ENCODE results near the gene OSCP1. TPM values are rescaled to one million over a fixed set of nuclear protein-coding genes. Genes with fewer than 3 reads are reported as not detected.
A peak's percentile ranks its signal among the peaks of the same experiment; 100 is the strongest.

The OSCP1 gene
- total RNA-seq, 1 donor from 2014 or later, result 21.0 TPM

- DNase-seq (ENCODE audit: low spot score, unreplicated experiment), result no peak
- H3K36me3 Mint-ChIP-seq (ENCODE audit: insufficient read depth), result peaks cover 3% of the 10 kb centered on the region
- no peaks in the 10 kb centered on the region for H3K27me3 Mint-ChIP-seq
- H3K27ac Mint-ChIP-seq, result peak overlapping the region; percentile 98
- H3K4me3 Mint-ChIP-seq (ENCODE audit: low read depth), result peak overlapping the region; percentile 99
- TF ChIP-seq CTCF (IDR thresholded peaks at IDR 0.05; ENCODE audit: unreplicated experiment), result no peak
- H3K4me1 Mint-ChIP-seq (ENCODE audit: low read depth), result peaks cover 21% of the 10 kb centered on the region
- no peaks in the 10 kb centered on the region for H3K9me3 Mint-ChIP-seq (ENCODE audit: low read depth)
Observed at GRCh38 chr1:36465731-36466369, 15.6 kb upstream of the OSCP1 start.

GRCh38 chr1:36464605-36465393 lies 14.5 kb upstream of the OSCP1 start:
- H3K27me3 Mint-ChIP-seq, result no peaks in the 10 kb centered on the region
- peak overlapping the region; percentile 98 for H3K27ac Mint-ChIP-seq
- no peak for TF ChIP-seq CTCF (IDR thresholded peaks at IDR 0.05; ENCODE audit: unreplicated experiment)
- DNase-seq (ENCODE audit: low spot score, unreplicated experiment), result no peak
- peaks cover 3% of the 10 kb centered on the region for H3K36me3 Mint-ChIP-seq (ENCODE audit: insufficient read depth)
- H3K9me3 Mint-ChIP-seq (ENCODE audit: low read depth), result no peaks in the 10 kb centered on the region
- H3K4me3 Mint-ChIP-seq (ENCODE audit: low read depth), result peak overlapping the region; percentile 99
- H3K4me1 Mint-ChIP-seq (ENCODE audit: low read depth), result peaks cover 20% of the 10 kb centered on the region

- Mint-ChIP-seq H3K27ac (peak within 1 kb of the TSS; percentile 98), H3K4me3 (ENCODE audit: low read depth) (peak within 1 kb of the TSS; percentile 99), H3K4me1 (ENCODE audit: low read depth) (peaks cover 20% of the 10 kb centered on the region), H3K36me3 (ENCODE audit: insufficient read depth) (peaks cover 6% of the 10 kb centered on the region), H3K9me3 (ENCODE audit: low read depth) (no peaks in the 10 kb centered on the region), H3K27me3 (no peaks in the 10 kb centered on the region)
- no peak for TF ChIP-seq CTCF (IDR thresholded peaks at IDR 0.05; ENCODE audit: unreplicated experiment)
- DNase-seq (ENCODE audit: low spot score, unreplicated experiment), result peak; percentile 83
Observed at GRCh38 chr1:36463803-36464604, 13.8 kb upstream of the OSCP1 start, which contains the start of gene MRPS15. TSS of gene MRPS15 (minus strand) at chr1:36464384. CDS start at chr1:36464275, 109 bp downstream.

- Mint-ChIP-seq H3K9me3 (ENCODE audit: low read depth) (no peaks in the 10 kb centered on the region), H3K36me3 (ENCODE audit: insufficient read depth) (peaks cover 7% of the 10 kb centered on the region), H3K27me3 (no peaks in the 10 kb centered on the region), H3K4me3 (ENCODE audit: low read depth) (peak overlapping the region; percentile 99), H3K27ac (peak overlapping the region; percentile 98), H3K4me1 (ENCODE audit: low read depth) (peaks cover 20% of the 10 kb centered on the region)
- no peak for DNase-seq (ENCODE audit: low spot score, unreplicated experiment)
- TF ChIP-seq CTCF (IDR thresholded peaks at IDR 0.05; ENCODE audit: unreplicated experiment), result no peak
Observed at GRCh38 chr1:36463463-36463802, 13.2 kb upstream of the OSCP1 start.

GRCh38 chr1:36458910-36459309 lies 8.7 kb upstream of the OSCP1 start:
- Mint-ChIP-seq H3K27me3 (no peaks in the 10 kb centered on the region), H3K4me3 (ENCODE audit: low read depth) (no peak overlapping the region), H3K36me3 (ENCODE audit: insufficient read depth) (peaks cover 13% of the 10 kb centered on the region), H3K27ac (no peak overlapping the region), H3K4me1 (ENCODE audit: low read depth) (peaks cover 5% of the 10 kb centered on the region), H3K9me3 (ENCODE audit: low read depth) (no peaks in the 10 kb centered on the region)
- TF ChIP-seq CTCF (IDR thresholded peaks at IDR 0.05; ENCODE audit: unreplicated experiment), result no peak
- no peak for DNase-seq (ENCODE audit: low spot score, unreplicated experiment)

All from progenitor cell of endocrine pancreas (in vitro differentiated cells).